B cell (primary cell): ENCODE measurements around the gene GPR61. TPM values are rescaled to one million over a fixed set of nuclear protein-coding genes. Genes with fewer than 3 reads are reported as not detected.

Experiments
- ATAC-seq: fragments of 200-7000 bp; cut with Tn5 transposase; one replicate; pipeline ENCODE4 v1.10.0; 2021; ENCODE audit warnings: low read depth, mild to moderate bottlenecking, moderate number of reproducible peaks, moderate library complexity
- CTCF ChIA-PET: fragments of 350-600 bp; sonication (Branson Sonifier 250); formaldehyde crosslinking; loops from one replicate; lab custom pipeline; 2021; ENCODE audit warnings: antibody characterized with exemption, inconsistent platforms; lab: Charles Lee
- POLR2A ChIA-PET: fragments of 350-600 bp; sonication (Branson Sonifier 250); formaldehyde crosslinking; loops from one replicate; lab custom pipeline; 2021; ENCODE audit warnings: antibody characterized with exemption; lab: Charles Lee
- DNase-seq: peaks from one replicate; pipeline ENCODE4 v3.0.0; 2013
- H2AFZ ChIP-seq: 2 replicates; pipeline ENCODE4 v1.6.1; 2012; ENCODE audit warnings: mild to moderate bottlenecking, low read depth, low read length; ENCODE audit not compliant: insufficient read depth, poor library complexity, severe bottlenecking
- H3K27ac ChIP-seq, 2 donors: 1 replicate in 1 of 2; 2 replicates in 1 of 2; pipeline ENCODE4 v1.5.1; 2012 to 2013; ENCODE audit warnings: low read length in 2 of 2, mild to moderate bottlenecking in 2 of 2, moderate library complexity in 1 of 2
- H3K27me3 ChIP-seq, 4 experiments: fragments of 200-600 bp in 1 of 4; sonication (generic) in 1 of 4; replicated peaks in 1 of 4; 1 replicate in 2 of 4; 2 replicates in 2 of 4; pipeline versions ENCODE4 v1.6.1 to v1.7.0; 2013 to 2016; ENCODE audit warnings: low read length in 3 of 4, mild to moderate bottlenecking in 2 of 4, mixed read lengths in 1 of 4, moderate library complexity in 1 of 4; ENCODE audit not compliant: insufficient read depth in 4 of 4, control insufficient read depth in 3 of 4; ENCODE audit errors: control extremely low read depth in 1 of 4
- H3K36me3 ChIP-seq, 2 experiments: replicated peaks in 1 of 2; 1 replicate in 1 of 2; 2 replicates in 1 of 2; pipeline versions ENCODE4 v1.6.1 to v1.7.1; 2013; ENCODE audit warnings: low read length in 1 of 2; ENCODE audit not compliant: insufficient read depth in 2 of 2, control insufficient read depth in 1 of 2; ENCODE audit errors: control extremely low read depth in 1 of 2, extremely low read depth in 1 of 2
- H3K4me1 ChIP-seq, 2 donors: fragments of 200-600 bp in 1 of 2; sonication (generic) in 1 of 2; 1 replicate in 1 of 2; 2 replicates in 1 of 2; pipeline versions ENCODE4 v1.5.1 to v1.6.1; 2013 to 2017; ENCODE audit warnings: low read length in 2 of 2; ENCODE audit not compliant: control insufficient read depth in 2 of 2, insufficient read depth in 2 of 2
- H3K4me2 ChIP-seq: replicated peaks from 2 replicates; pipeline ENCODE3; 2012; ENCODE audit warnings: mild to moderate bottlenecking, low read depth, low read length; ENCODE audit not compliant: poor library complexity, severe bottlenecking
- H3K4me3 ChIP-seq, 5 experiments: fragments of 200-600 bp in 1 of 5; sonication (generic) in 1 of 5; 1 replicate in 3 of 5; 2 replicates in 2 of 5; pipeline versions ENCODE4 v1.5.1 to v1.7.0; 2011 to 2016; ENCODE audit warnings: low read length in 4 of 5, mild to moderate bottlenecking in 4 of 5, low read depth in 2 of 5, control low read depth in 1 of 5, moderate library complexity in 1 of 5; ENCODE audit not compliant: insufficient read depth in 1 of 5; ENCODE audit errors: control extremely low read depth in 1 of 5, extremely low read depth in 1 of 5
- H3K79me2 ChIP-seq: fragments of 200-600 bp; sonication (generic); one replicate; pipeline ENCODE4 v1.6.0; 2016; ENCODE audit warnings: low read length; ENCODE audit not compliant: control insufficient read depth, insufficient read depth
- H3K9ac ChIP-seq: fragments of 200-600 bp; sonication (generic); 2 replicates; pipeline ENCODE4 v1.6.1; 2017; ENCODE audit warnings: mild to moderate bottlenecking, low read length, moderate library complexity
- H3K9me3 ChIP-seq, 3 donors: one replicate each; pipeline versions ENCODE4 v1.6.1 to v1.7.1; 2013; ENCODE audit warnings: low read length in 2 of 3; ENCODE audit not compliant: control insufficient read depth in 2 of 3, insufficient read depth in 1 of 3; ENCODE audit errors: control extremely low read depth in 1 of 3
- H4K20me1 ChIP-seq: 2 replicates; pipeline ENCODE4 v1.6.0; 2012; ENCODE audit warnings: mild to moderate bottlenecking, low read length; ENCODE audit not compliant: insufficient read depth, control insufficient read depth, poor library complexity, severe bottlenecking
- H3K27ac Mint-ChIP-seq: one replicate; pipeline ENCODE4 v1.8.0; 2021; ENCODE audit warnings: mixed read lengths
- H3K27me3 Mint-ChIP-seq: one replicate; pipeline ENCODE4 v1.8.0; 2021; ENCODE audit warnings: mixed read lengths
- H3K4me1 Mint-ChIP-seq: one replicate; pipeline ENCODE4 v1.8.0; 2021; ENCODE audit warnings: mixed read lengths
- H3K4me3 Mint-ChIP-seq: one replicate; pipeline ENCODE4 v1.8.0; 2021; ENCODE audit warnings: mixed read lengths
- H3K9me3 Mint-ChIP-seq: one replicate; pipeline ENCODE4 v1.8.0; 2022; ENCODE audit warnings: mixed read lengths; ENCODE audit not compliant: insufficient read depth
- EZH2 ChIP-seq: IDR thresholded peaks from 2 replicates; pipeline ENCODE4 v1.6.1; 2012; ENCODE audit warnings: borderline replicate concordance, low read depth, mild to moderate bottlenecking, moderate library complexity, low read length; ENCODE audit not compliant: insufficient read depth, poor library complexity, severe bottlenecking
- WGBS: methylation state at CpG from one replicate; pipeline ENCODE4 v1.1.5; 2013; ENCODE audit warnings: missing lambda C conversion rate; ENCODE audit not compliant: insufficient coverage; 5-methylcytosine and 5-hydroxymethylcytosine counted together
- intact Hi-C: fragments of 100-400 bp; cut with micrococcal nuclease; formaldehyde crosslinking; loops from one replicate; pipeline ENCODE4 v1.10.0; 2022
- polyA plus RNA-seq: library from polyadenylated mRNA; depleted of rRNA; stranded (reverse); fragments of >200 nt; gene quantifications from 2 replicates; pipeline ENCODE4 v1.2.3, GENCODE V29; 2012
- total RNA-seq, 2 donors: library from RNA; stranded (reverse); fragments of 120-200 nt in 1 of 2; gene quantifications; 1 replicate in 1 of 2; 2 replicates in 1 of 2; pipeline versions ENCODE4 v1.2.3 to v1.2.4, GENCODE V29; 2013 to 2022
- TF ChIP-seq, protein P1 (sequence below): fragments of 200-600 bp; IDR thresholded peaks from one replicate; pipeline ENCODE4 v1.8.0; 2022; ENCODE audit warnings: antibody characterized with exemption, mild to moderate bottlenecking

The GPR61 gene
- total and polyA plus RNA-seq, 2 donors (not counting 1 experiment from before 2014, with no cell fraction given), result not detected

GRCh38 chr1:109565241-109565640, 25.6 kb downstream of the GPR61 start:
- H3K36me3 ChIP-seq, result no peaks in the 10 kb centered on the region
- ATAC-seq, result no peak
- no peak overlapping the region for H3K27ac ChIP-seq
- peaks cover 99% of the 10 kb centered on the region for H3K79me2 ChIP-seq
- Mint-ChIP-seq H3K27ac (no peak overlapping the region), H3K27me3 (no peaks in the 10 kb centered on the region), H3K4me1 (peaks cover 43% of the 10 kb centered on the region), H3K4me3 (no peak overlapping the region), H3K9me3 (no peaks in the 10 kb centered on the region)
- no peaks in the 10 kb centered on the region for H3K27me3 ChIP-seq
- intact Hi-C loops, result no loop called here
- no peak overlapping the region for H3K4me2 ChIP-seq
- H3K4me3 ChIP-seq, result no peak overlapping the region
- DNase-seq, result no peak
- POLR2A ChIA-PET, result no interaction called here
- H3K4me1 ChIP-seq, result peaks cover 14 to 30% of the 10 kb centered on the region in 2 donors
- H3K9me3 ChIP-seq, result no peaks in the 10 kb centered on the region
- H2AFZ ChIP-seq, result no peak overlapping the region
- no CpG with 5 or more reads among the region's 3 CpGs for WGBS
- TF ChIP-seq, protein P1, sequence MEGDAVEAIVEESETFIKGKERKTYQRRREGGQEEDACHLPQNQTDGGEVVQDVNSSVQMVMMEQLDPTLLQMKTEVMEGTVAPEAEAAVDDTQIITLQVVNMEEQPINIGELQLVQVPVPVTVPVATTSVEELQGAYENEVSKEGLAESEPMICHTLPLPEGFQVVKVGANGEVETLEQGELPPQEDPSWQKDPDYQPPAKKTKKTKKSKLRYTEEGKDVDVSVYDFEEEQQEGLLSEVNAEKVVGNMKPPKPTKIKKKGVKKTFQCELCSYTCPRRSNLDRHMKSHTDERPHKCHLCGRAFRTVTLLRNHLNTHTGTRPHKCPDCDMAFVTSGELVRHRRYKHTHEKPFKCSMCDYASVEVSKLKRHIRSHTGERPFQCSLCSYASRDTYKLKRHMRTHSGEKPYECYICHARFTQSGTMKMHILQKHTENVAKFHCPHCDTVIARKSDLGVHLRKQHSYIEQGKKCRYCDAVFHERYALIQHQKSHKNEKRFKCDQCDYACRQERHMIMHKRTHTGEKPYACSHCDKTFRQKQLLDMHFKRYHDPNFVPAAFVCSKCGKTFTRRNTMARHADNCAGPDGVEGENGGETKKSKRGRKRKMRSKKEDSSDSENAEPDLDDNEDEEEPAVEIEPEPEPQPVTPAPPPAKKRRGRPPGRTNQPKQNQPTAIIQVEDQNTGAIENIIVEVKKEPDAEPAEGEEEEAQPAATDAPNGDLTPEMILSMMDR, result no peak
- no peak for TF ChIP-seq EZH2
- peaks cover 67% of the 10 kb centered on the region for H4K20me1 ChIP-seq
- CTCF ChIA-PET, result interaction anchor here (0.7 to 1.4 kb wide), 2 partner anchors 9 to 74 kb away, joined by 3 read pairs; no protein-coding TSS in a partner anchor
- no peak overlapping the region for H3K9ac ChIP-seq

DNA sequence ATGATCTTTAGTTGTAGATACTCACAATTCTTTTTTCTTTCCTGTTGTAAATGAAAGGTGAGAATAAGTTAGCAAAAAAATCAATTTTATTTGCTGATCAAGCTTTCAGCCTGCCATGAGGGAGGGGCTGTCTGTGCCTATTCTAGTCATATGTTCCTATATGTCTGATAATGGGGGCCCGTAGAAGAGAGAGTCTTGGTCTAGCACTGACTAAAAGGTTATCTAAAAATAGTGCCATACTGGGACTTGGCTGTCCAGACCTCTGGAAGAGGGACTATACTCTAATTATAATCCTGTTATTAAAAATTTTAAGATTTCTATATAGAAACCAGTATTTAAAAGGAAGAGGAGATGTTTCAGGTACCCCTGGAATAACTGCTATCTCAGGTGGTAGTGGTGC, 27.3 kb downstream of the GPR61 start:
- no peak for TF ChIP-seq EZH2
- TF ChIP-seq, protein P1, result no peak
- Mint-ChIP-seq H3K27me3 (no peaks in the 10 kb centered on the region), H3K4me3 (no peak overlapping the region), H3K9me3 (no peaks in the 10 kb centered on the region), H3K27ac (no peak overlapping the region), H3K4me1 (peaks cover 29% of the 10 kb centered on the region)
- no peak overlapping the region for H3K4me2 ChIP-seq
- POLR2A ChIA-PET, result no interaction called here
- CTCF ChIA-PET, result no interaction called here
- peaks cover 97% of the 10 kb centered on the region for H3K79me2 ChIP-seq
- H3K9ac ChIP-seq, result no peak overlapping the region
- no CpG with 5 or more reads among the region's 1 CpG for WGBS
- peaks cover 14 to 25% of the 10 kb centered on the region in 2 donors for H3K4me1 ChIP-seq
- intact Hi-C loops, result no loop called here
- no peaks in the 10 kb centered on the region for H3K36me3 ChIP-seq
- no peaks in the 10 kb centered on the region for H3K9me3 ChIP-seq
- peaks cover 62% of the 10 kb centered on the region for H4K20me1 ChIP-seq
- ATAC-seq, result no peak
- DNase-seq, result no peak
- H3K27ac ChIP-seq, result no peak overlapping the region
- H2AFZ ChIP-seq, result no peak overlapping the region
- H3K4me3 ChIP-seq, result no peak overlapping the region
- H3K27me3 ChIP-seq, result no peaks in the 10 kb centered on the region
